GM19043 (cell line): ENCODE measurements around the gene ARHGAP24.
A peak's percentile ranks its signal among the peaks of the same experiment; 100 is the strongest.

Source experiments
- ATAC-seq: cut with Tn5 transposase; IDR thresholded peaks from one replicate; pipeline ENCODE4 v1.9.1; 2021; ENCODE audit warnings: low read depth; ENCODE audit not compliant: unreplicated experiment

The ARHGAP24 gene

DNA sequence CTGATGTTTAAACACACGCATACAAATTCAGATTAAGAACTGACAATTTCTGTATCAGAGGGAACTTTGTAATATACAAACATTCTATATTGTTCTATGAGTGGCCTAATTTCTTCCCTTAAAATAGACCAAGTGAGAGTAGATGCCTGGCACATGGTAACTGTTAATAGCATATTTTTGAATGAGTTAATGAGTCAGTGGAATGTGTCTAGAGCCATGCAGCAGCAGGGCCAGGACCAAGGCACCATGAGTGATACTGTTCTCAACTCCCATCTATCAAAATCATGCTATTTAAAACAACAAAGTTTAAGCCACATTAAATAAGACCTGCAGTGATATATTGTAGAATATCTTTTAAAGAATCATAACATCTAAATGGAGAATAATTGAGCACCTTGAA is 98.3 kb downstream of the ARHGAP24 start:
- no peak for ATAC-seq

DNA sequence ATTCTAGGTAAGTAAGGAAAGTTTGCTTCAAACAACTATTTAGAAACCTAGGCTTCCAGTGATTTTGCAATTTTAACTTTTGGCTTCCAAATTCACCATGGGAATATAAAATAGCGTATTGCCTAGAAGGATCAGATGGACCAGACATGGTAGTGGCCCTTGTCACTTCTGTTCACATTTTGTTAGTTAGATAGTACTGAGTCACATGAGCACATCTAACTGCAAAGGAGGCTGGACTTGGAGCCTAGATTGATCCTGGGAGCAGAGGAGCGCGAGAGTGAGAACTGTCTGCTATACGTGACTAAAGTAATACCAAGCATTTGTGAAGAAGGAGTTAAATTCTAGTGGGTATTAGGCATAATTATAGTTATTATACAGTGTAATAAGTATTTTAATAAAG is 102.4 kb downstream of the ARHGAP24 start:
- ATAC-seq: no peak

DNA sequence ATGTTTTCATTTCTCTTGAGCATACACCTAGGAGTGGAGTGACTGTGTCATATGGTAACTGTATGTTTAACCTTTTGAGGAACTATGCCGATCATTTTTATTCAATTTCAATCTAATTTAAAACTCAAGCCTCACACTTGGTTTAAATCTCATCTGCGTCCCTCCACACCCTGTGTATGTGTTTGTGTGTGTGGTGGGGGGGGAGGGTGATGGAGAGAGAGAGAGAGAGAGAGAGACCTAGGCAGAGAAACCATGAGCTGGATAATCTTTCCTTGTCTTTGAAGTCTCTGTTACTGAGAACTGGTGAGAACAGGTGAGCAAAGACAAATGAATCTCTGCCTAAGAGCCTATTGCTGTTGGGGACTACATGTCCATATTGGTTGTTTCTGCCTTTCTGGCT is 105.0 kb downstream of the ARHGAP24 start:
- ATAC-seq: no peak

DNA sequence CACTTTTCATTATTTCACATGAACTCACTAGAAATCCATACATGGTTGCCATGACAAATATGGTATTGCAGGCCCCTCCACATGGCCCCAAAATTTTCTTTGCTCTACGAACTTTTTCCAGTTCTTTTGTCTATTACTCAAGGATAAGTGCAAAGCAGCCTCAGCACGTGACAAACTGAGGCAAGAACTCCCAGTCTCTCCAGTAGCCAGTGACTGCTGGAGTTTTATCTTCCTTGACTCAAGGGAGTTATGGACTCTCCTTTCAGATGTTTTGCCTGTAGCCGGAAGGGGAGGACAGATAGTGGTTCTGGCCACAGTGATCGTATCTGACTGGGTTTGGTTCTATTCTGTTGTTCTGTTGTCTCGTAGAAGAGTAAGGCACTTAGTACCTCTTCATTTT is 105.5 kb downstream of the ARHGAP24 start:
- ATAC-seq: no peak

DNA sequence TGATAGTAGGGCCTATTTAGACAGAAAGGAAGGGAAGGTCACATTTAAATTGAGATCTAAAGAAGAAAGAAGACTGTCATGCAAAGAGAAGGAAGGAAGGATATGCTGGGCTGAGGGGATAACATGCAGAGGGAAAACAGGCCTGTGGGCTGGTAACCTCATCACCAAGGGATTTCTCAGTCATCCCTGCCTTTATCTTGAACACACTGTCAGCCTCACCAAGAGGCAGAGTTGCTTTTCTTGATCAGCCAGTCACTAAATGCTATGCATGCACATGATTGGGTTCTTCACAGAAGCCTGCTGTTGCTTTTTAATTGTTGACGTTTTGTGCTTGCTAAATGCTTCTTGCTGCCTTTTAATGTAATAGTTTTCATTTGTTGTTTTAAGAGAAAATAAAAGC is 113.0 kb downstream of the ARHGAP24 start:
- ATAC-seq: no peak

DNA sequence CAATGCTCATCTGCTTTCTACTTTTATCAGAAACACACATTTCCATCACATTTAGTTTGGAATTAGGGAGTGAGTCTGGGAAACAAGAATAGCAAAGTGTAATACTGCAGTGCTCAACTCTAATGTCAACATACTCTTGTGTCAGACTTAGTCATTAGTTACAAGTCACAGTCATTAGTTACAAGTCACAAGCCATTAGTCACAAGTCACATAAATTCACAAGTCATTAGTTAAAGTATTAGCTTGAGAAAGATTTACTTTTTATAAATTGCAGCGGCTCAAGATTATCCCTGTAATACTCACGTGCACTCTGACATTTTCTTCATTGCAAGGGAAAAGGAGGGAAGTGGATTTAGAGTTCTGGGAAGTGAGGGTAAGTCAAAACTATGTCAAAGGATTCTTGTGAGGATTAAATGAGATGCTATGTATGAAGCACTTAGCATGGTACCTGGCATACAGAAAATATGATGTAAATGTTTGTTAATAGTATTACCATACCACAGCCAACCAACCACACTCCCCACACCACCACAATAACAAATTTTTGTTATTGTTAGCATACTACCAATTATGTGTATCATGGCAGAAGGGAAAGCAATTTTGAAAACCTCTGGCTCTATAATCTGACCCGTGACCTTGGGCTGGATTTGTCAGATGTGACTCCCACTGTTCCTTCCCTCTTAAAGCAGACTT is 116.6 kb downstream of the ARHGAP24 start:
- no peak for ATAC-seq

DNA sequence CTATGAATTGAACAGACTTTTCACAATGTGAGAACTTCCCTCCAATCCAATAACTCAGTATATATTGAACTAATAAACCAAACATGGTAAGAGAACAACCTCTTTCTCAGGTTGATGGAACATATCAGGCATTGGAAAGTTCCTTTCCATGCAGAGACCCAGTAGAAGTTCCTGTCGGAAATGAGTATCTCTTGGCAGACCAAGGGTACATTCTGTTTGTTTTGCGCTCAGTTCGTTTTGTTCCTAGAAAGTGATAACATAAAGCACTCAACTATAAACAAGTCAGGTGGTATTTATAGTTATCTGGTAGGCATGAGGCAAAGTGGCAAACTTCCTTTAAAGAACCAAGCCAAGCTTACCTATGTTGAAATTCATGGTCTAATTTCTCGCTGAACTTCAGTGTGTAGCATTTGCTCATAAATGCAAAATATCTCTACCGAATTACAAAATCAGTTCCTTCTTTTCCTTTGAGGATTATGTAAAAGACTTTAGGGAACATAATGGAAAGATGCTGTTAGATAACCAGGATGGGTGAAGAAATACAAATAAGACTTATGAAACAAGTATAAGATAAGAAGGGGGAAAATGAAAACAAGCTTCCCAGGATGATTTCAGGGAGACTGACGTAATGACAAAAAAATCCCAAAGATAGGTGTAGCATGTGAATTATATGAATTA is 120.3 kb downstream of the ARHGAP24 start:
- no peak for ATAC-seq

DNA sequence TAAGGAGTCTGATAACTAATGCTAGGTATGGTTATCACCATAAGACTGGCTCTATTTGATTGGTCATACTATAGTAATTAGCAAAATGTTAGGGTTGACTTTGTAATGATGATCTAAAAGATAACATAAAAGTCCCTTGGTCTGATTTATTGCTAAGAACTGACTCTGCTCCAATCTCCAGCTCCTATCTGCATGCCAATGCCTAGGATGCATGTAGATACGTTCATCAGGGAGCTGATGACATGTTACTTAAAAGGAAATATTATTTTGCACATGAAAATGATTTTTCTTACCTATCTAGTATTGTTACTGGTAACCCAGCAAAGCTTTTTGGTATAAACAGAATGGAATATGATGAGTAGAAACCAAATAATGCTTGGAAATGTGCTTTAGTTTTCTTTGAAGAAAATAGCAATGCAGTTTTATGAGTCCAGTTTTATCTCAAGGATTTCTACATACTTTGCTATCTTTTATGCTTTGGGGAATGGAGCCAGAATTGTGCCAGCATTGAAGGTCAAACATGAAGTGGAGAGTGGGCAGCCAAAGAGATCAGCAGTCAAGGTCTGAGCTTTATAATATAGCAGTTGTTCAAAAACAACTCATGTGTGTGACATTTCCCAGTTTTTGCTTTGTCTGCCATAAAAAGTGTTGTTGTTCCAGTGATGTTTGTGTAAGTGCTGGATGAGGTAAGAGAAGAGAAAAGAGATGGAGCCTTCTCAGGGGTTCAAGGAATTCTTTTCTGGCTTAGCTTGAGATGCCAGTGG is 121.0 kb downstream of the ARHGAP24 start:
- no peak for ATAC-seq

DNA sequence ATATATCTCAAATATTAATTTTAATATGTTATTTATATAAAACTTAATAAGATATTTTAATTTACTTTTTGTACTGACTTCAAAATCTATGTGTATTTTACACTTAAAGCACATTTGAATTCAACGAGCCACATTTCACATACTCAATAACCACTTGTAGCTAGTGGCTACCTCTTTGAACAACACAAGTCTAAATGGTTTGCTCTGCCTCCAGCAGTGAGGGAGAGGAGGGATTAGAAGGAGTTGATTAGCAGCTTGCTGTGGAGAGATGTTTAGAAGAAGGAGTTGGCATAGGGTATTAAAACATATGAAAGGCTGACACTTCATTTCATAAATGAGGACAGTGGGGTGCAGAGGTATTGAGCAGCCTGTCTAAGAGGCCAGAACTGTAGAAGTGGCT is 124.0 kb downstream of the ARHGAP24 start:
- ATAC-seq: no peak

DNA sequence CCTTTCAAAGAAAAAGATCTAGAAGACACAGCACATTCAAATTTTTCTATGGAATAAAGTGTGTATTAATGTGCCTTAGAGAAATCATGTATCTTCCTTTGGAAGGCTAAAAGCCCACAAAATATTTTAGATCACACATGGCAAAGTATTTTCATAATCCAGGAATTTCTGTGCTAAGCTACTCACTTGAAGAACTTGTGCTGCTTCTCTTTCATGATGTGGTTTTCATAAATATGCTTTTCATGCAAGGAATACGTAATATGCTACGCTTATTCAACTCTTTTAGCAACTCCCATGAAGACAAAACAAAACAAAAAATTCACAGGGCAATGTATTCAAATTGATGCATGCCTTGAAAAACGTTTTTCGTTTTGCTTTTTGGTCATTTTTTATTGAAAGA is 125.6 kb downstream of the ARHGAP24 start:
- no peak for ATAC-seq

DNA sequence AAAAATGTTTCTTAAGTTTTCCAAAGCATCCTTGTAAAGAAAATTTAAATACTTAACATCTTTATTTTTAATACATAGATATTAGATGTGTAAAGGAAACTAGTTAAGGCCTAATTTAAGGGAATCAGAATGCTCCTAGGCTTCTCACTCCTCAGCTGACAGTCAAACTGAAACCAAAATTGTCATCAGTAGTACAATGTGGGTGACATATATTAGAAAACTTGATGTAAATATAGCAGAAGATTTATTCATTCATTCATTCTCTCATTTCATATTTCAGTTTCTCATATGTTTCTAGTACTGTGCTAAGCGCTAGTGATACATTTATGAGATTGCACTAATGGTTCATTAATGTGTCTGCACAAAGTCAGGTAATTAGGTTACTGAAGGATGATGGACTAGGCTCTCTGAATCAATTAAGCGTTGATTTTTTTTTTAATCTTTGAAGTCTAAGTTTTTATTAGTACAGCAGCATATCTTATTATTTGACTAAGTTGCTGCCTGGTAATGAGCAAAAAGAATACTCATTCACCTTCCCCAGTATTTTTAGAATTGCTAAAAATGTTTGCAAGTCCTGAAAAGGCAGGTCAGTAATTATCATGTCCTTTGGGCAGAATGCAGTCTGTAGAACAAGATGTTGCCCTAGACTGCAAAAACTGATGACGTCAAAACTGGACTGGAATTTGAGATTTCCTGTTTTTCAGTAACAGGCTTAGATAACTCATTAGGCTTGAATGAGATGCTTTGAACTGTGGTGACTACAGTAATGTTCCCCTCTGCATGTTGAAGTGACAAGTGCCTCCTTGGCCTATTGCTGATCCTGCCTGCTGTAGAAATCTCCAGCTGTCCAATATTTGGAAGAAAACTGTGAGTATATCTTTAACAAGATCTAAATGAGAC is 128.7 kb downstream of the ARHGAP24 start:
- ATAC-seq: no peak

DNA sequence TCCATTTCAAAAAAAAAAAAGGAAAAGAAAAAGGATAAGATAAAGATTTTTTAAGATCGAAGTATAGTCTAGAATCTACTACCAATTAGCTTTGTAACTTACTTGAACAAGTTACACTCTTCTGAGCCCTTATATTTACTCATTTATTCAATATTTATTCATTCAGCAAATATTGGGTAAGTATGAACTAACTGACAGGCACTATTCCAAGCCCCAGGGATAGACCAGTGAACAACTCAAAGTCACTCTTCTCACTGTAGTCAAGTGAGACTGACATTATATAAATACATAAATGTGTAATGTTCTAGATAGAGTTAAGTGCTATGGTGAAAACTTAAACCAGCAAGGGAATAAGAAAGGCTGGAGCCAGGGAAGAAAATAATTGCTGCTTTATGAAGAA is 131.6 kb downstream of the ARHGAP24 start:
- ATAC-seq: no peak

DNA sequence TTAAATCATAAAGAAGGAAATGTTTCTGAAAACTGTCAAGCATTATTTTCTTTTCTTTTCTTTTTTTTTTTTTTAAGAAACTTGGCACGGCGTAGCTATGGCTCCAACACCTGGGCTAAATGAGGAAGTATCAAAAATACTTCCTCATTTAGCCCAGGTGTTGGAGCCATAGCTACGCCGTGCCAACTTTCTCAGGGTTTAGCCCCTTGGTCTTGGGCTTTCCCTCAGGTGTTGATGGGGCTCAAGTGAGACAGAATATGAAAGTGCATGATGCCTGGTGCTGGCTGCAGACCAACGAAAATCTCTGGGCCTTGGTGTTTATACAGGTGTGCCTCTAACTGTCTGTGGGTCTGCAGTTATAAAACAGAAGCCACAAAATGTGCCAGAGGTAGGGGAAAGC is 132.7 kb downstream of the ARHGAP24 start:
- ATAC-seq: peak; percentile 54

DNA sequence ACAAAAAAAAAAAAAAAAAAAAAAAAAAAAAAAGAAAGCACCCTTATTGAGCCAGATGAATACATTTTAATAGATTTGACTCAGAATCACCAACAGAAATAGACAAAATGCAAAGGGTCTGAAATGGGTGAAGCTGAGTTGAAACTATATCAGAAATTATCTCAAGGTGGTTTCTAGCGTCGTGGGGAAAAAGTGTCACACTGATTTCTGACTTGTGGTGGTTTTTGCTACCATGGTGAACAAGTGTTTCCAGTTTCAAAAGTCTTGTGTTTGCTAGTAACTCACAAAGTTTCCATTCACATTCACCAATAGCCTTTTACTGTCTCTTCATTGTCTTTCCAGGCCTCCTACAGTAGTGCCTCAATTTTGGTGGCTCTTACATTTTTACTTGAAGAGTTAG is 135.5 kb downstream of the ARHGAP24 start:
- ATAC-seq: peak; percentile 82

DNA sequence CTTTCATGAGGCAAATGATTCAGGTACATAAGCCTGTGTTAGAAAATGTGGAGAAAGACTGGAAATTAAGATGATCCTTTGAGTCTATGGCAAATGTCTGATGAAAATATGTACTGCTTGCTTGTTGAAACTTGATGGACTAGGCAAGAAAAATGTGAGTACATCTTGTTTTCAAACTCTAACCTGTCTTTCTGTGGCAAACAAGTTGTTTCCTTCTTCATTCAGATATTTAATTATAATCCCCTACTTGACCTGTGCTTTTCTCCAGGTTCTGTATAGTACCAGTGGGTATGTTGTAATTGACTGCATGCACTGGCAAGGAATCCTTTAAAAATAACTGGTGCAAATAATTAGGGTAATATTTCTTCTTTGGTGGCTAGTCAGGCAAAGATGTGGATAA is 136.7 kb downstream of the ARHGAP24 start:
- no peak for ATAC-seq

DNA sequence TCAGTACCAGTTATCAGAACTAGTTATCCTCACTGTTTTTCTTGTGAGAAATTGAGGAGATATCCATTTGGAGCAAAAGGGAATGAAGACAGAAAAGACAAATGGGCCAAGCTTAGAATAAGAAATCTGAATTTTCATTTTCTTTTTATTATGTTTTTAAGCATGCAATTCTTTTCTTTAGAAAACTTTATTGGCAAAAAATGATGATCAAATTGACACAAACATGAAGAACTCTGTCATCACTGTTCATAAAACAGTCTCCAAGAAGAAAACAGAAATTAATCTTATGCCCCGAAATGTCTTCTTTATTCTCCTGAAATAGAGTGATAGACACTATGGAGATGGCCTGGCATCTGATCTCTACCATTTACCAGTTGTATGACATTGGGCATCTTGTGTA is 139.0 kb downstream of the ARHGAP24 start:
- no peak for ATAC-seq

DNA sequence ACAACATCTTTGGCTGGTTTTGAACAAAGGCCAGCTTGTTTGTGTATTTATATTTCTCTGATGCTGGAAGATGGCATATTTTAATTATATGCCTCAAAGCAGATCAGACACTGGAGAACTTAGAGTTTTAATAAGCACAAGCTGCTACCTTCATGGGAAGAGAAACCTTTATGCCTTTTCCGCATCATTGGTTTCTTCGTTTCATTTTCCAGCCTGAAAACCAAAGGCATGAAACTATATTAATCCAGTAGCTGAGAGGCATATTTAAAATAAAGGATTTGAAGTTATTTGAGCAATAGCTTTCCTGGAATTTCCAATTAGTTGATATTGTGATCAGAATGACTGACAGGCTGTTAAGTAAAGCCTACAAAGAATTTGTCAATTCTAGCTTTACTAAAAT is 141.0 kb downstream of the ARHGAP24 start:
- no peak for ATAC-seq

DNA sequence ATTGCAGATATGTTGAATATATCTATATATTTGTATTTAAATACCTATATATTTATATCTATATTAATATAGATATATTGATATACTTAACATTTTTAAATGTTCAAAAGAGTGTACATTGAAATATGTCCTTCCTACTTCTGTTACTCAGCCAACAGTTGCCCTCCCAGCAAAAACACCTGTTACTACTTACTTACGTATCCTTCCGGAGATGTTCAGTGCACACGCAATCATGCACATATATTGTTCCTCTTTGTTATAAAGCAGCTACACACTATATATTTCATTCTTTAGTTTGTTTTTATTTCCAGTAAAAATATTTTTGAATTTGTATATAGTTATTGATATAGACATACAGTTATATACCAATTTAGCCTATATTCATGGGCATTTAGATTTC is 142.3 kb downstream of the ARHGAP24 start:
- no peak for ATAC-seq

DNA sequence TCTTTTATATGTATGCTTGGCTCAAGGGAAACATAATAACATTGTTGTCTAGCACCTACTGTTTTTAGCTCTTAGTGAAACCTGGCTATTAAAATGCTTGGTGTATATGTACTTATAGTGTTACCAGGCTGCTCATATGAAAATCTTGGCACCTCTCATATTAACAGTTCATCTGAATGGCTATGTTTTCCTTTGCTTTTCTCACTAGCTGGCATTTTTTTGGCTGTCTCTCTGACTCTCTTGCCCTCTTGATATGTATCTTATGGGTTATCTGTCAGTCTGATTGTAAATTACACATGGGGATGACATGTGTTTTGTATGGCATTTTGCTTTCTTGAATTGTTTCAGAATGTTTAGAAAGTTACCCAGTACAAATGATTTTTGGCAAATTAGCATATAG is 158.0 kb downstream of the ARHGAP24 start:
- ATAC-seq: no peak

DNA sequence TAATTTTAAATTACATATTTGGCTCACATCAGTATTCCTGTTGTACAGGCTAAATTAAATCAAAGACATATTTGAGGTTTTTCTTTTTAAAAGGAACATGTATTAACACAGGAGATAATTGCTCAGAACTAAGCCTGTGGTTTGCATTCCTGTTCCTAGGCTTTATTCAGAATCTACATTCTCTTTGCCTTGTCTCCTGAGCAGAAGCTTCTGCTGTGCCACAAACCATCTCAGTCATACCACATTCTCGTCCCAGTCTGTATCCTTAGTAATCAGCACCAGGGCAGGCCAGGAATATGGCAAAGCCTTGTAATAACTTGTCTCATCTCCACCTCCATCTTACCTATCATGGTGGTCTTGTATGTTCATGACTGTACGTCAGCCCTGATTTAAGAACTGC is 162.8 kb downstream of the ARHGAP24 start:
- ATAC-seq: no peak

DNA sequence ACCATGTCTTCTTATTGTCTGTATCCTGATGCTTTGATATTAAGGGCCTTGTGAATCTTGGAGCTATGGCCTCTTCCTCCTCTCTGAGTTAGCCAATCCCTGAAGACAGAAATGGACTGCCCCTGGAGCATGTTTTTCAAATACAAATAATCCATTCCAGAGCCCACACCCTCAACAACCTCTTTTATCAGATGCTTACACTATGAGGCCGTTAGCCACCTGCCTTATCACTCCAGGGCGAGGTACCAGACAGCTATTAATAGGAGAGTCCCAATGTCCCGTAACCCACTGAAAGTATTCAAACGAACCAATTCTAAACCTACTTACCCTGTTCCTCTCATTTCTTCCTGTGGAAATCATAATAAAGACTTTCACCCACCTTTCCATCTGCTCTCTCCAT is 165.0 kb downstream of the ARHGAP24 start:
- no peak for ATAC-seq
